Stimulated activated naive CD8-positive, alpha-beta T cell treated with anti-CD3 and anti-CD28 coated beads, Interleukin-15, Interleukin-2, amounts not matched to agents 100 U/mL and 50 U/mL, for 24 hours (primary cell): ENCODE data around the gene RNGTT.
"Not testable (repeated sequence)": the region's sequence is repeated elsewhere in the genome, so short reads cannot be mapped to it uniquely, and the experiment has no call there.

ENCODE experiments used
- ATAC-seq: fragments of 150-1000 bp; cut with Tn5 transposase; one replicate; pipeline ENCODE4 v1.10.0; 2021
- DNase-seq: peaks from one replicate; pipeline ENCODE4 v3.0.0; 2021

Gene RNGTT

GRCh38 chr6:88910922-88911778 is 52.3 kb downstream of the RNGTT start:
- DNase-seq (no peak), ATAC-seq (no peak)

DNA sequence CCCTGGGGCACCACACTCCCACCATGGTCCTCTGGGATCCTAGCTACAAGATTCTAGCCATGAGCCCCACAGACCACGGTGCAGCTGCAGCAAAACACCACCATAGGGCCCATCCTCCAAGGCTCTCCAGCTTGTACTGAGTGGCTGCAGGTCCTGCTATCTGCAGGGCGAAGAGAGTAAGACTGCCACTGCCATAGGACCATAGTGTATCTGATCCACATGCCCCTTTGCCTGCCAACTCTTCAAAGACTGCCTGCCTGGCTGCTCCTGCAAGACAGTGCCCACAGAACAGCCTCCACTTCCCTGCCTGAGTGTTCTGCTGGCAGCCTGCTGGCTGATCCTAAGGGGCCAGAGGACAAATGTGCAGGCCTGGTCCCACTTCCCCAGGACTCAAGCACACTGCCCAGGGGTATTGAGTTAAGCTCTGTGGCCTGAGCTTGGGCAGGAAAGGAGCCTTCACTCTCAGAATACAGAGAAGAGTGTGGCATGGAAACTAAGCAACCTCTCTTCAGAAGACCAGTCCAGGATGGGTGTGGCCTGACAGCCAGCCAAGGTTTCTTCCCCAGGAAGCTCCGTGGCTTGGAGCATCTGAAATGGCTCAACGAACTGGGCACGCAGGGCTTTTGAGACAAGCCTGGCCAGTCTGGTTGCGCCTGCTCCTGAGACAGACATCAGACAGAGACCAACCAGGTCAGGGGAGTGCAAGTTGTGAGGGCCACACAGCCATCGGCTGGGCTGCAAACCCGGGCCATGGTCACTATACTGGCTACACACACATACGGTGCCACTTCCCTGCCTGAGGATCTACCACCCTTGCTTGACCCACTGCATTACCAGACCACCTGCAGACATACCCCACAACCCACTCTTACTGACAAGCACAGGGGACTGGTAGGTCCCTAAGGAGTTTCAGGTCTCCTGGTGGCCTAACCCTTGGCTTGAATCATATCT is 54.5 kb downstream of the RNGTT start:
- ATAC-seq (no peak), DNase-seq (no peak)

GRCh38 chr6:88907148-88907547 is 56.3 kb downstream of the RNGTT start:
- not testable (repeated sequence) for ATAC-seq, DNase-seq

- DNase-seq (no peak), ATAC-seq (no peak)
These were observed 63.7 kb downstream of the RNGTT start for GRCh38 chr6:88899569-88900316.

DNA sequence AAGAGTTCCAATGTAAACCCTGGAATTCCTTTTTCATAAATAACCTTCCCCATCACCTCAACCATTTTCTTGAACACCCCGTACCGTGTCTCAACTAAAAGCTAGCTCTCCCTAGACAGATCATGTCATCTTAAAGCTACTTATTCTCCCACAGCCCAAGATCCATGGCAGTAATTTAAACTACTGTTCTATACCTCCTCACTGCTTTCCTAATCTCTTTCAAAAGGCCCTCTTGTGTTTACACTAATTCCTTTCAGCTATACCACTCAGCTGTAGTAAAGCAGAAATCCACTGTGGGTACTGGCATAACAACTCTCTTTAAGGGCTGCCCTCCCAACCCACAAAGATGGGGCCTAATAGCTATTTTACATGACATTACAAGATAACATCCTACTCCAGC is 67.5 kb downstream of the RNGTT start:
- no peak for DNase-seq
- ATAC-seq, result no peak

DNA sequence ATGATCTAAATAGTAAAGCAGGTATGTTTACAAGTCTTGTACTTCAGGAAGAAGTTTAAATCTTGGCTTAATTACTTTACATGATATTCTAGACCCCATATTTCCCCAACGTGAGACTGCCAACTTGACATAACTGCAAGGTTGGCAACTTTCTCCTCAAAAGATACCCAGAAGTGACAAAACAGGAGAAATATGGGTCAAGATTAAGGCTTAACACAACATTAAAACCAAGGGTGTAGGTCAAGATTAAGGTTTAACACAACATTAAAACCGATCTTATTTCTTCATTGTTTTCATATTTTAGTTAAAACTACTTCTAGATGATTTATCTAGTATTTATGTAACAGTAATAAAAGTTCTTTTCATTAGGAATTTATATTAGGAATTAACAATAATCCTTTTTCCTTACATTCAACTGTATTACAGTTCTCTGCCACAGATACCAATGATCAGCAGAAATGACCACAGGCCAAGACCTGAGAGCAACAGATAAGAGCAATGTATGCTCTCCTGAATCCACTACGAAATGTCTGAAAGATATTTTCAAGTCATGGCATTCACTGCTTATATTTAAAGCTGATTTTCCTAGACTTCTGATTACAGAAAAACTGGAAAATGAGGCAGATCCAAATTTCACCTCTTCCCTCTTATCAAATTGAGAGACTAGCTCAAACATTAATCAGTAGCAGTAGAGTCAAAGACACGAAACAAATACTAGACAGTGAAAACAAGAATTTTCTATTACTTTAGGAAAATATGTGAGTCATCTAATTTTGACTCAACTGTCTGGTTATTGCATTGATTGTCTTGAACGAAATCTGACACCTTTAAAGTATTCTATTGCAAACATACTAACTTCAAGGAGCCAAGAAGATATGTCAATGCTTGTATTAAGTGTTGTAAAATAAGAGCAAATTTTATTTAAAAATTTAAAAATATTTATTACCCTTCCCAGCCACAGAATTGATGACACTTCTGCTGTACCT is 72.3 kb downstream of the RNGTT start:
- ATAC-seq (no peak), DNase-seq (no peak)

- no peak for ATAC-seq
These were observed 73.0 kb downstream of the RNGTT start for GRCh38 chr6:88890394-88890793.

GRCh38 chr6:88884361-88884760 is 79.1 kb downstream of the RNGTT start:
- ATAC-seq (no peak), DNase-seq (no peak)

More at GRCh38 chr6:88890394-88890793, 73.0 kb downstream of the RNGTT start:
- DNase-seq, result no peak

DNA sequence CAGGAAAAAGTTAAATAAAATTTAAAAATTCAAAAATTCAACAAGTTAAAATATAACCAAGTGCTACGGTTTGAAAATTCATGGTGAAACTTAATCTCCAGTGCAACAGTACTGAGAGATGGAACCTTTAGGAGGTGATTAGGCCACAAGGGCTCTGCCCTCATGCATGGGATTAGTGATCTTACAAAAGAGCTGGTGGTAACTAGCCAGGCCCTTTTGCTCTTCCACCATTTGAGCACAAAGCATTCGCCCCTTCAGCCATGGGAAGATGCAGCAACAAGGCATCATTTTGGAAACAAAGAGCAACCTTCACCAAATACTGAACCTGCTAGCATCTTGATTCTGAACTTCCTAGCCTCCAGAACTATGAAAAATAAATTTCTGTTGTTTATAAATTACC is 80.9 kb downstream of the RNGTT start:
- DNase-seq (no peak), ATAC-seq (no peak)

- DNase-seq (no peak), ATAC-seq (no peak)
These were observed 82.0 kb downstream of the RNGTT start for GRCh38 chr6:88881451-88881850.

- DNase-seq (no peak), ATAC-seq (no peak)
These were observed 83.4 kb downstream of the RNGTT start for GRCh38 chr6:88880021-88880420.

- DNase-seq, result no peak
- ATAC-seq, result no peak
These were observed 85.5 kb downstream of the RNGTT start for GRCh38 chr6:88877893-88878292.

- DNase-seq (no peak), ATAC-seq (no peak)
These were observed 90.5 kb downstream of the RNGTT start for GRCh38 chr6:88872962-88873361.

DNA sequence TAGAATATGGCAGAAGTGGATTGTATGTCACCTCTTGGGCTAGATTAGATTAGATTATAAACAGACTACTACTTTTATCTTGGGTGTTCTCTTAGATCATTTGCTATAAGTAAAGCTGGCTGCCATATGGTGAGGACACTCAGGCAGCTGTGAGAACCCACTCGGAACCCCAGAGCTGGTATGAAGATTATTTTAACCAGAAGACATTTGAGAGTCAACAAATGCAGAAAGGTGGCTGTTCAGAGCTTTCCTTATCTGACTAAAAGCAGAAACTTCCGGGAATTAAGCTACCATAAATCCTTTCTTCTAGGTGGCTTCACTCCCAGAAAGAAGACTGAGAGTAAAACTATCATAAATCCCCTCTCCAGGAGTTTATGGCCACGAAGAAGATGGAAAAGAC is 91.9 kb downstream of the RNGTT start:
- DNase-seq (no peak), ATAC-seq (no peak)

DNA sequence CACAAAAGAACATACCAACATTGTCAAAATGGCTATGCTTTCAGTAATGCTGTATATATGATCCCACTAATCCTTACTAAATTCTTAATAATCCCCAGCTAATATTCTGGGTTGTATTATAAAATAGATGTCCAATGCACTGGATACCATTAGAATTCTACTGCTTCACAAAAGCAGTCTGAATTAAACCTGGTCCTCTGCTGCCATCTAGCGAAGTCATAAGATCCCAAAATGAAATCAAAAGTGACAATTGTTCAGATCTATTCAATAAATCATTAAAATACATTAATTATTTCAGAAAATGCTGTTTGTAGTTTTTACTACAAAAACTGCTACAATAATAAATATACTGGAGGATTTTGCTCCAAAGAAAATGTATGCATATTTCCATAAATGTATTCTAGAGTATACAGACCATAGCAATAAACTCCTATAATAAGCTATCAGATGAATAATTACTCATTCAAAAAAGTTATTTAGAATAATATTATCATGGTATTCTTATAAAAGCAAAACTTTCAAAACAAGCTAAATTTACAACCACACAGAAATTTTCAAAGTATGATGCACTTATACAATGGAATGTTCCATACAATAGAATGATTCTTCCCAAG is 92.6 kb downstream of the RNGTT start:
- no peak for ATAC-seq

GRCh38 chr6:88869263-88870020 is 94.0 kb downstream of the RNGTT start:
- ATAC-seq, result no peak
- DNase-seq, result no peak

More for the DNA sequence above, 92.6 kb downstream of the RNGTT start:
- DNase-seq, result peak; percentile 24

GRCh38 chr6:88867841-88868731 is 95.3 kb downstream of the RNGTT start:
- no peak for ATAC-seq
- DNase-seq, result no peak

- DNase-seq (no peak), ATAC-seq (no peak)
These were observed 96.6 kb downstream of the RNGTT start for GRCh38 chr6:88866856-88867255.

DNA sequence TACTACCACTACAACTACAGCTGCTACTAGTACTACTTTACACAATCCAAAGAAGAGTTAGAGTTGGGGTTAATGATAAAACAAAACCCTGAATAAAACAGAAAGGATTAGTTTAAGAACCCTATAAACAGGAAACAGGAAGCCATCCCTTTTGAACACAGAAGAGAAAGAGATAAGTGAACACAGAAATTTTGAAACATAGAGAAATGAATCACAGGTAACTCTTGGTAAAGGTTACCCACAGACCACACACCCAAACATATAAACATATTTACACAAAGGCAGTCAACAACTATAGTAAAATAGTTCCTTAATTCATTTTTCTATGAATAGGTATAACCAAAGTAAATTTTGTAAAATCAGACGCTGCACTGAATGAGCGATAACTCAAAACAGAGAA is 98.1 kb downstream of the RNGTT start:
- ATAC-seq (peak; percentile 36), DNase-seq (no peak)
